SK-N-SH treated with all-trans-retinoic acid at 6 μM for 48 hours (cell line): ENCODE measurements around the gene OR10A4.
"Not testable (repeated sequence)": the region's sequence is repeated elsewhere in the genome, so short reads cannot be mapped to it uniquely, and the experiment has no call there.

Experiments used
- ATAC-seq: fragments of 200-7000 bp; cut with Tn5 transposase; 3 replicates; pipeline ENCODE4 v1.9.1; 2020; ENCODE audit warnings: mild to moderate bottlenecking, moderate library complexity
- ARNTL ChIP-seq: fragments of 450-650 bp; formaldehyde crosslinking; IDR thresholded peaks from 2 replicates; pipeline ENCODE4 v1.5.0; 2020; ENCODE audit warnings: low read depth, mild to moderate bottlenecking, moderate library complexity, borderline replicate concordance
- BACH2 ChIP-seq: fragments of 250-450 bp; sonication (Bioruptor Pico); IDR thresholded peaks from 2 replicates; pipeline ENCODE4 v1.9.0; 2021; ENCODE audit warnings: mild to moderate bottlenecking, borderline replicate concordance
- CREB5 ChIP-seq: fragments of 250-450 bp; sonication (Bioruptor Pico); IDR thresholded peaks from 2 replicates; pipeline ENCODE4 v1.5.1; 2020; ENCODE audit warnings: low read depth, mild to moderate bottlenecking, moderate library complexity
- CSDC2 ChIP-seq: fragments of 250-450 bp; sonication (Bioruptor Pico); IDR thresholded peaks from 2 replicates; pipeline ENCODE4 v1.5.0; 2020; ENCODE audit warnings: mild to moderate bottlenecking, moderate library complexity
- ESRRG ChIP-seq: fragments of 250-450 bp; sonication (Bioruptor Pico); IDR thresholded peaks from 2 replicates; pipeline ENCODE4 v1.6.1; 2021; ENCODE audit warnings: mild to moderate bottlenecking
- GLIS3 ChIP-seq: fragments of 250-450 bp; sonication (Bioruptor Pico); IDR thresholded peaks from 2 replicates; pipeline ENCODE4 v1.5.0; 2020; ENCODE audit warnings: mild to moderate bottlenecking, moderate library complexity
- OSR1 ChIP-seq: fragments of 250-450 bp; sonication (Bioruptor Pico); IDR thresholded peaks from 2 replicates; pipeline ENCODE4 v1.8.0; 2022; ENCODE audit warnings: moderate library complexity, mild to moderate bottlenecking, inconsistent platforms
- PATZ1 ChIP-seq: fragments of 250-450 bp; sonication (Bioruptor Pico); IDR thresholded peaks from 2 replicates; pipeline ENCODE4 v1.8.0; 2020; ENCODE audit warnings: mild to moderate bottlenecking, moderate library complexity, borderline replicate concordance
- PPARA ChIP-seq: fragments of 250-450 bp; sonication (Bioruptor Pico); IDR thresholded peaks from 2 replicates; pipeline ENCODE4 v1.5.0; 2020; ENCODE audit warnings: mild to moderate bottlenecking, borderline replicate concordance
- RARB ChIP-seq: fragments of 250-450 bp; sonication (Bioruptor Pico); IDR thresholded peaks from 2 replicates; pipeline ENCODE4 v1.8.0; 2021; ENCODE audit warnings: mild to moderate bottlenecking, moderate library complexity
- SNAI2 ChIP-seq: fragments of 250-450 bp; sonication (Bioruptor Pico); IDR thresholded peaks from 2 replicates; pipeline ENCODE4 v1.5.0; 2020; ENCODE audit warnings: mild to moderate bottlenecking, moderate library complexity
- TCF4 ChIP-seq: fragments of 250-450 bp; sonication (Bioruptor Pico); IDR thresholded peaks from 2 replicates; pipeline ENCODE4 v1.8.0; 2021; ENCODE audit warnings: mild to moderate bottlenecking, moderate library complexity, borderline replicate concordance
- TOX ChIP-seq: fragments of 250-450 bp; sonication (Bioruptor Pico); IDR thresholded peaks from 2 replicates; pipeline ENCODE4 v1.8.0; 2021; ENCODE audit warnings: mild to moderate bottlenecking, moderate library complexity, borderline replicate concordance
- ZC3H10 ChIP-seq: fragments of 250-450 bp; sonication (Bioruptor Pico); IDR thresholded peaks from 2 replicates; pipeline ENCODE4 v1.5.1; 2021; ENCODE audit warnings: mild to moderate bottlenecking, moderate library complexity
- ZFP3 ChIP-seq: fragments of 250-450 bp; sonication (Bioruptor Pico); IDR thresholded peaks from 2 replicates; pipeline ENCODE4 v1.5.0; 2020; ENCODE audit warnings: mild to moderate bottlenecking, moderate library complexity
- ZFP30 ChIP-seq: fragments of 450-650 bp; formaldehyde crosslinking; IDR thresholded peaks from 2 replicates; pipeline ENCODE4 v1.5.0; 2022; ENCODE audit warnings: mild to moderate bottlenecking, moderate library complexity
- ZNF70 ChIP-seq: fragments of 450-650 bp; formaldehyde crosslinking; IDR thresholded peaks from 2 replicates; pipeline ENCODE4 v1.5.0; 2020; ENCODE audit warnings: mild to moderate bottlenecking, moderate library complexity
- ZNF8 ChIP-seq: fragments of 450-650 bp; formaldehyde crosslinking; IDR thresholded peaks from 2 replicates; pipeline ENCODE4 v1.5.0; 2020; ENCODE audit warnings: mild to moderate bottlenecking, moderate library complexity
- TF ChIP-seq, protein P1 (sequence below): fragments of 250-450 bp; sonication (Bioruptor Pico); IDR thresholded peaks from 2 replicates; pipeline ENCODE4 v1.8.0; 2021; ENCODE audit warnings: low read depth, mild to moderate bottlenecking, moderate library complexity, borderline replicate concordance
- TF ChIP-seq, protein P2 (sequence below): fragments of 250-450 bp; sonication (Bioruptor Pico); IDR thresholded peaks from 2 replicates; pipeline ENCODE4 v1.5.1; 2021; ENCODE audit warnings: mild to moderate bottlenecking, moderate library complexity
- TF ChIP-seq, protein P3 (sequence below): fragments of 250-450 bp; sonication (Bioruptor Pico); IDR thresholded peaks from 2 replicates; pipeline ENCODE4 v1.5.0; 2020; ENCODE audit warnings: mild to moderate bottlenecking, moderate library complexity

The OR10A4 gene

GRCh38 chr11:6876914-6877313 lies 489 bp downstream of the OR10A4 start:
- no peak for ATAC-seq
- TF ChIP-seq OSR1 (CRISPR knock-in tag) = no peak
- TF ChIP-seq ESRRG (CRISPR knock-in tag) = no peak
- no peak for TF ChIP-seq PATZ1 (CRISPR knock-in tag)
- TF ChIP-seq ZFP30 (CRISPR knock-in tag) = no peak
- TF ChIP-seq ZNF8 (CRISPR knock-in tag) = no peak
- TF ChIP-seq ZFP3 (CRISPR knock-in tag) = no peak
- TF ChIP-seq SNAI2 (CRISPR knock-in tag) = no peak
- TF ChIP-seq, protein P1, sequence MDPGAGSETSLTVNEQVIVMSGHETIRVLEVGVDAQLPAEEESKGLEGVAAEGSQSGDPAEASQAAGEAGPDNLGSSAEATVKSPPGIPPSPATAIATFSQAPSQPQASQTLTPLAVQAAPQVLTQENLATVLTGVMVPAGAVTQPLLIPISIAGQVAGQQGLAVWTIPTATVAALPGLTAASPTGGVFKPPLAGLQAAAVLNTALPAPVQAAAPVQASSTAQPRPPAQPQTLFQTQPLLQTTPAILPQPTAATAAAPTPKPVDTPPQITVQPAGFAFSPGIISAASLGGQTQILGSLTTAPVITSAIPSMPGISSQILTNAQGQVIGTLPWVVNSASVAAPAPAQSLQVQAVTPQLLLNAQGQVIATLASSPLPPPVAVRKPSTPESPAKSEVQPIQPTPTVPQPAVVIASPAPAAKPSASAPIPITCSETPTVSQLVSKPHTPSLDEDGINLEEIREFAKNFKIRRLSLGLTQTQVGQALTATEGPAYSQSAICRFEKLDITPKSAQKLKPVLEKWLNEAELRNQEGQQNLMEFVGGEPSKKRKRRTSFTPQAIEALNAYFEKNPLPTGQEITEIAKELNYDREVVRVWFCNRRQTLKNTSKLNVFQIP (CRISPR knock-in tag) = no peak
- TF ChIP-seq TCF4 = no peak
- TF ChIP-seq, protein P2, sequence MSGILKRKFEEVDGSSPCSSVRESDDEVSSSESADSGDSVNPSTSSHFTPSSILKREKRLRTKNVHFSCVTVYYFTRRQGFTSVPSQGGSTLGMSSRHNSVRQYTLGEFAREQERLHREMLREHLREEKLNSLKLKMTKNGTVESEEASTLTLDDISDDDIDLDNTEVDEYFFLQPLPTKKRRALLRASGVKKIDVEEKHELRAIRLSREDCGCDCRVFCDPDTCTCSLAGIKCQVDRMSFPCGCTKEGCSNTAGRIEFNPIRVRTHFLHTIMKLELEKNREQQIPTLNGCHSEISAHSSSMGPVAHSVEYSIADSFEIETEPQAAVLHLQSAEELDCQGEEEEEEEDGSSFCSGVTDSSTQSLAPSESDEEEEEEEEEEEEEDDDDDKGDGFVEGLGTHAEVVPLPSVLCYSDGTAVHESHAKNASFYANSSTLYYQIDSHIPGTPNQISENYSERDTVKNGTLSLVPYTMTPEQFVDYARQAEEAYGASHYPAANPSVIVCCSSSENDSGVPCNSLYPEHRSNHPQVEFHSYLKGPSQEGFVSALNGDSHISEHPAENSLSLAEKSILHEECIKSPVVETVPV = no peak
- no peak for TF ChIP-seq TOX (CRISPR knock-in tag)
- TF ChIP-seq, protein P3, sequence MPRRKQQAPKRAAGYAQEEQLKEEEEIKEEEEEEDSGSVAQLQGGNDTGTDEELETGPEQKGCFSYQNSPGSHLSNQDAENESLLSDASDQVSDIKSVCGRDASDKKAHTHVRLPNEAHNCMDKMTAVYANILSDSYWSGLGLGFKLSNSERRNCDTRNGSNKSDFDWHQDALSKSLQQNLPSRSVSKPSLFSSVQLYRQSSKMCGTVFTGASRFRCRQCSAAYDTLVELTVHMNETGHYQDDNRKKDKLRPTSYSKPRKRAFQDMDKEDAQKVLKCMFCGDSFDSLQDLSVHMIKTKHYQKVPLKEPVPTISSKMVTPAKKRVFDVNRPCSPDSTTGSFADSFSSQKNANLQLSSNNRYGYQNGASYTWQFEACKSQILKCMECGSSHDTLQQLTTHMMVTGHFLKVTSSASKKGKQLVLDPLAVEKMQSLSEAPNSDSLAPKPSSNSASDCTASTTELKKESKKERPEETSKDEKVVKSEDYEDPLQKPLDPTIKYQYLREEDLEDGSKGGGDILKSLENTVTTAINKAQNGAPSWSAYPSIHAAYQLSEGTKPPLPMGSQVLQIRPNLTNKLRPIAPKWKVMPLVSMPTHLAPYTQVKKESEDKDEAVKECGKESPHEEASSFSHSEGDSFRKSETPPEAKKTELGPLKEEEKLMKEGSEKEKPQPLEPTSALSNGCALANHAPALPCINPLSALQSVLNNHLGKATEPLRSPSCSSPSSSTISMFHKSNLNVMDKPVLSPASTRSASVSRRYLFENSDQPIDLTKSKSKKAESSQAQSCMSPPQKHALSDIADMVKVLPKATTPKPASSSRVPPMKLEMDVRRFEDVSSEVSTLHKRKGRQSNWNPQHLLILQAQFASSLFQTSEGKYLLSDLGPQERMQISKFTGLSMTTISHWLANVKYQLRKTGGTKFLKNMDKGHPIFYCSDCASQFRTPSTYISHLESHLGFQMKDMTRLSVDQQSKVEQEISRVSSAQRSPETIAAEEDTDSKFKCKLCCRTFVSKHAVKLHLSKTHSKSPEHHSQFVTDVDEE (CRISPR knock-in tag) = no peak
- TF ChIP-seq GLIS3 = no peak
- TF ChIP-seq BACH2 = no peak
- TF ChIP-seq CREB5 (CRISPR knock-in tag) = no peak
- TF ChIP-seq RARB (CRISPR knock-in tag) = no peak
- TF ChIP-seq, all 23 proteins: peak for 0

GRCh38 chr11:6882751-6883150 lies 6.3 kb downstream of the OR10A4 start:
- no peak for ATAC-seq
- TF ChIP-seq PATZ1 (CRISPR knock-in tag) (no peak), PPARA (no peak), TCF4 (no peak), SNAI2 (CRISPR knock-in tag) (no peak), CREB5 (CRISPR knock-in tag) (no peak), CSDC2 (no peak), ZNF70 (CRISPR knock-in tag) (no peak), ZC3H10 (CRISPR knock-in tag) (no peak), BACH2 (no peak), ARNTL (no peak)
- TF ChIP-seq, protein P1 (CRISPR knock-in tag) = no peak

GRCh38 chr11:6887711-6888110 lies 11.3 kb downstream of the OR10A4 start:
- not testable (repeated sequence) for ATAC-seq
